ENCODE data around the gene RREB1. TPM values are rescaled to one million over a fixed set of nuclear protein-coding genes. Genes with fewer than 3 reads are reported as not detected.

The RREB1 gene
- total and polyA plus RNA-seq, 7 donors, result 6.0 to 31.9 (median 20.7) TPM

GRCh38 chr6:7166410-7167293 is 58.9 kb downstream of the RREB1 start:
- H3K9me3 ChIP-seq, result no peaks in the 10 kb centered on the region
- peaks cover 0 to 95% (median 81%) of the 10 kb centered on the region in 4 donors for H3K4me1 ChIP-seq
- H3K27me3 ChIP-seq, result no peaks in the 10 kb centered on the region
- intact Hi-C loops (cut with DNase I), result loop anchor here (5.0 kb wide), 1 partner anchor 49 kb away; no protein-coding TSS in a partner anchor
- TF ChIP-seq POLR2AphosphoS5 (IDR thresholded peaks at IDR 0.05), result no peak
- H3K36me3 ChIP-seq, result no peaks in the 10 kb centered on the region
- 12 to 60% methylated on average over 19 of the region's 19 CpGs for WGBS, 2 donors
- H3K4me3 ChIP-seq, result no peak overlapping the region
- H3K27ac ChIP-seq, result peak overlapping the region in 3 of 4 donors; percentile 64 to 70 (median 65)
- no peak for DNase-seq

GRCh38 chr6:7169296-7169721 is 61.5 kb downstream of the RREB1 start:
- Histone ChIP-seq H3K36me3 (no peaks in the 10 kb centered on the region), H3K4me1 (peaks cover 0 to 79% (median 69%) of the 10 kb centered on the region in 4 donors), H3K27ac (peak overlapping the region; percentile 40 to 70 (median 66)), H3K9me3 (no peaks in the 10 kb centered on the region), H3K27me3 (no peaks in the 10 kb centered on the region), H3K4me3 (no peak overlapping the region)
- peak; percentile 78 for DNase-seq
- intact Hi-C loops (cut with DNase I), result loop anchor here (5.0 kb wide), 1 partner anchor 52 kb away; no protein-coding TSS in a partner anchor
- 57 to 67% methylated on average over 3 of the region's 3 CpGs for WGBS, 2 donors
- TF ChIP-seq POLR2AphosphoS5 (IDR thresholded peaks at IDR 0.05) (peak; percentile 3 to 18 (median 16)), EP300 (IDR thresholded peaks at IDR 0.05) (no peak)

GRCh38 chr6:7170117-7170732 is 62.5 kb downstream of the RREB1 start:
- H3K4me3 ChIP-seq, result no peak overlapping the region
- intact Hi-C loops (cut with DNase I), result loop anchor here (5.0 kb wide), 1 partner anchor 47 kb away; no protein-coding TSS in a partner anchor
- TF ChIP-seq EP300 (IDR thresholded peaks at IDR 0.05), result no peak
- no peaks in the 10 kb centered on the region for H3K9me3 ChIP-seq
- 92 to 95% methylated on average over 6 of the region's 6 CpGs for WGBS, 2 donors
- DNase-seq, result no peak
- peaks cover 0 to 72% (median 63%) of the 10 kb centered on the region in 4 donors for H3K4me1 ChIP-seq
- peak overlapping the region; percentile 7 to 70 (median 66) for H3K27ac ChIP-seq
- H3K27me3 ChIP-seq, result no peaks in the 10 kb centered on the region
- no peaks in the 10 kb centered on the region for H3K36me3 ChIP-seq

- H3K4me1 ChIP-seq, result peaks cover 0 to 72% (median 63%) of the 10 kb centered on the region in 4 donors
- no peak overlapping the region for H3K4me3 ChIP-seq
- WGBS, 2 donors, result 21 to 62% methylated on average over 10 of the region's 10 CpGs
- H3K9me3 ChIP-seq, result no peaks in the 10 kb centered on the region
- H3K36me3 ChIP-seq, result no peaks in the 10 kb centered on the region
- intact Hi-C loops (cut with DNase I), result loop anchor here (5.0 kb wide), 1 partner anchor 46 kb away; no protein-coding TSS in a partner anchor
- peak overlapping the region in 1 of 4 donors; percentile 64 for H3K27ac ChIP-seq
- no peaks in the 10 kb centered on the region for H3K27me3 ChIP-seq
- no peak for DNase-seq
- TF ChIP-seq POLR2A (IDR thresholded peaks at IDR 0.05) (no peak), CTCF (IDR thresholded peaks at IDR 0.05) (no peak), POLR2AphosphoS5 (IDR thresholded peaks at IDR 0.05) (no peak), EP300 (IDR thresholded peaks at IDR 0.05) (no peak)
These were observed 63.4 kb downstream of the RREB1 start for GRCh38 chr6:7171119-7171518.

- H3K4me1 ChIP-seq, result peaks cover 0 to 72% (median 62%) of the 10 kb centered on the region in 4 donors
- no peaks in the 10 kb centered on the region for H3K27me3 ChIP-seq
- no peak for TF ChIP-seq POLR2AphosphoS5 (IDR thresholded peaks at IDR 0.05)
- no peak for TF ChIP-seq EP300 (IDR thresholded peaks at IDR 0.05)
- no peak for TF ChIP-seq POLR2A (IDR thresholded peaks at IDR 0.05)
- no peak for TF ChIP-seq CTCF (IDR thresholded peaks at IDR 0.05)
- 96 to 97% methylated on average over 5 of the region's 5 CpGs for WGBS, 2 donors
- no peak overlapping the region for H3K27ac ChIP-seq
- no peak for DNase-seq
- no peak overlapping the region for H3K4me3 ChIP-seq
- intact Hi-C loops (cut with DNase I), result loop anchor here (5.0 kb wide), 1 partner anchor 46 kb away; no protein-coding TSS in a partner anchor
- H3K36me3 ChIP-seq, result no peaks in the 10 kb centered on the region
- no peaks in the 10 kb centered on the region for H3K9me3 ChIP-seq
These were observed 64.0 kb downstream of the RREB1 start for GRCh38 chr6:7171733-7172132.

- H3K27ac ChIP-seq, result peak overlapping the region in 2 of 4 donors; percentile 18 to 29
- no peak for DNase-seq
- H3K9me3 ChIP-seq, result no peaks in the 10 kb centered on the region
- intact Hi-C loops (cut with DNase I), result loop anchor here (5.0 kb wide), 1 partner anchor 45 kb away; no protein-coding TSS in a partner anchor
- H3K27me3 ChIP-seq, result no peaks in the 10 kb centered on the region
- H3K4me3 ChIP-seq, result no peak overlapping the region
- TF ChIP-seq EP300 (IDR thresholded peaks at IDR 0.05) (no peak), POLR2AphosphoS5 (IDR thresholded peaks at IDR 0.05) (no peak), POLR2A (IDR thresholded peaks at IDR 0.05) (no peak), CTCF (IDR thresholded peaks at IDR 0.05) (no peak)
- H3K4me1 ChIP-seq, result peaks cover 0 to 64% (median 56%) of the 10 kb centered on the region in 4 donors
- H3K36me3 ChIP-seq, result peaks cover 0 to under 1% (median 0%) of the 10 kb centered on the region in 4 donors
- 84% methylated on average over 7 of the region's 7 CpGs for WGBS, 2 donors
These were observed 64.9 kb downstream of the RREB1 start for GRCh38 chr6:7172649-7173048.

Data from sigmoid colon (tissue), 7 donors.